ENCODE measurements around the gene RAB27A.

DNA sequence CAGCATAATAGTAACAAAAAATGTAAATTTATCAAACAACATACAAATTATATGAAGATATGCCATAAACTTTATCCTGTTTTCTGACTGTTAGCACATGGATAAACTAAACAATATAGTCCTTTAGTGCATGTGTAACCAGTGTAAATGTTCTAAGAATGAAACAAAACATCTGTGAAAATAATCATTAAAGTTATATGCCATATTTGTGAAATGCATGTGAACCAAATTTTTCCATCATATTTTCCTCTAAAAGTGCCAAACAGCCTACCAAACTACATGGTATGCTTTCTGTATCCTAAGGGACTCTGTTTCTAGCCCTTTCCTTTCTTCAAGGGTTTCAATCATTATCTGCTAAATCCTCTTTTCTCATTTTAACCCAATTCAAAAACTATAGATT is 69.0 kb downstream of the RAB27A start:
- TF ChIP-seq, protein P1, sequence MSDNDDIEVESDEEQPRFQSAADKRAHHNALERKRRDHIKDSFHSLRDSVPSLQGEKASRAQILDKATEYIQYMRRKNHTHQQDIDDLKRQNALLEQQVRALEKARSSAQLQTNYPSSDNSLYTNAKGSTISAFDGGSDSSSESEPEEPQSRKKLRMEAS (CRISPR knock-in tag; IDR thresholded peaks at IDR 0.05) = no peak
- TF ChIP-seq, protein P2, sequence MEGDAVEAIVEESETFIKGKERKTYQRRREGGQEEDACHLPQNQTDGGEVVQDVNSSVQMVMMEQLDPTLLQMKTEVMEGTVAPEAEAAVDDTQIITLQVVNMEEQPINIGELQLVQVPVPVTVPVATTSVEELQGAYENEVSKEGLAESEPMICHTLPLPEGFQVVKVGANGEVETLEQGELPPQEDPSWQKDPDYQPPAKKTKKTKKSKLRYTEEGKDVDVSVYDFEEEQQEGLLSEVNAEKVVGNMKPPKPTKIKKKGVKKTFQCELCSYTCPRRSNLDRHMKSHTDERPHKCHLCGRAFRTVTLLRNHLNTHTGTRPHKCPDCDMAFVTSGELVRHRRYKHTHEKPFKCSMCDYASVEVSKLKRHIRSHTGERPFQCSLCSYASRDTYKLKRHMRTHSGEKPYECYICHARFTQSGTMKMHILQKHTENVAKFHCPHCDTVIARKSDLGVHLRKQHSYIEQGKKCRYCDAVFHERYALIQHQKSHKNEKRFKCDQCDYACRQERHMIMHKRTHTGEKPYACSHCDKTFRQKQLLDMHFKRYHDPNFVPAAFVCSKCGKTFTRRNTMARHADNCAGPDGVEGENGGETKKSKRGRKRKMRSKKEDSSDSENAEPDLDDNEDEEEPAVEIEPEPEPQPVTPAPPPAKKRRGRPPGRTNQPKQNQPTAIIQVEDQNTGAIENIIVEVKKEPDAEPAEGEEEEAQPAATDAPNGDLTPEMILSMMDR (IDR thresholded peaks at IDR 0.05) = no peak
